ENCODE data around the gene TMPRSS4. TPM values are rescaled to one million over a fixed set of nuclear protein-coding genes. Genes with fewer than 3 reads are reported as not detected.

Gene TMPRSS4
- total and polyA plus RNA-seq, 9 of the 15 experiments (the other 6 are each of a cell fraction or from before 2014, with no cell fraction given): 4.0 to 10.0 (median 5.6) TPM

GRCh38 chr11:118027694-118028093 lies 49.2 kb upstream of the TMPRSS4 start:
- H3K27me3 ChIP-seq (ENCODE audit: control insufficient read depth in 2 of 2, insufficient read depth in 2 of 2, low read length in 2 of 2): no peaks in the 10 kb centered on the region
- no peak overlapping the region; a peak in 1 of 4 replicates for H3K9ac ChIP-seq (ENCODE audit: insufficient read depth in 1 of 2, low read depth in 2 of 2, low read length in 2 of 2)
- peak overlapping the region; percentile 68 for H2AFZ ChIP-seq (ENCODE audit: low read depth, low read length)
- H3K79me2 ChIP-seq (ENCODE audit: control insufficient read depth, insufficient read depth, low read length): no peaks in the 10 kb centered on the region
- peak; percentile 75 for ATAC-seq
- peak; percentile 65 for FAIRE-seq
- no peaks in the 10 kb centered on the region for H4K20me1 ChIP-seq (replicated peaks; ENCODE audit: control insufficient read depth, insufficient read depth, low read length)
- no peaks in the 10 kb centered on the region for H3K9me3 ChIP-seq (replicated peaks; ENCODE audit: control insufficient read depth, insufficient read depth, low read depth, low read length)
- no peaks in the 10 kb centered on the region for H3K9me1 ChIP-seq (ENCODE audit: control insufficient read depth, insufficient read depth, low read length)
- H3K4me3 ChIP-seq: no peak overlapping the region
- POLR2A ChIA-PET: no interaction called here
- intact Hi-C loops (cut with micrococcal nuclease): no loop called here
- DNase-seq (ENCODE audit: extremely low read depth in 1 of 4, low spot score in 3 of 4): no peak
- no TSS peak for BruUV-seq (replicated peaks)
- no peaks in the 10 kb centered on the region for H3K36me3 ChIP-seq (ENCODE audit: control insufficient read depth, insufficient read depth, low read length)
- 62% methylated on average over 4 of the region's 4 CpGs for WGBS (ENCODE audit: insufficient coverage, low coverage, missing lambda C conversion rate)
- CTCF ChIA-PET (ENCODE audit: low intra/inter-chr PET ratio): no interaction called here
- H3K4me2 ChIP-seq (ENCODE audit: insufficient read depth, low read length): no peak overlapping the region
- H3K4me1 ChIP-seq (replicated peaks in 1 of 2; ENCODE audit: control insufficient read depth in 2 of 2, insufficient read depth in 2 of 2, low read length in 2 of 2): no peaks in the 10 kb centered on the region
- no peak overlapping the region for H3K27ac ChIP-seq (ENCODE audit: extremely low read depth, low read depth, low read length)
- in situ Hi-C loops (cut with MboI): no loop called here
- TF ChIP-seq SIX5 (IDR thresholded peaks at IDR 0.05; ENCODE audit: borderline replicate concordance in 1 of 2, insufficient read depth in 1 of 2, low read depth in 1 of 2, low read length in 2 of 2) (no peak), ZNF609 (CRISPR knock-in tag; IDR thresholded peaks at IDR 0.05; ENCODE audit: borderline replicate concordance) (no peak), CEBPG (CRISPR knock-in tag; IDR thresholded peaks at IDR 0.05) (peak; percentile 66), CEBPG (tag; conservative IDR thresholded peaks at IDR 0.05 in 1 of 2, IDR thresholded peaks at IDR 0.05 in 1 of 2) (no peak), ETS1 (conservative IDR thresholded peaks at IDR 0.05; ENCODE audit: control insufficient read depth, low read depth, low read length) (no peak), ARHGAP35 (IDR thresholded peaks at IDR 0.05; ENCODE audit: partially characterized antibody) (no peak), TBP (optimal IDR thresholded peaks at IDR 0.05; ENCODE audit: low read depth, low read length) (no peak), DEAF1 (CRISPR knock-in tag; IDR thresholded peaks at IDR 0.05) (no peak), NFIC (IDR thresholded peaks at IDR 0.05) (peak; percentile 42; the same call in 1 of the 2 replicates), PKNOX1 (IDR thresholded peaks at IDR 0.05) (peak; percentile 48), POLR2H (tag; IDR thresholded peaks at IDR 0.05; ENCODE audit: low read depth) (no peak)
